Psoas muscle (tissue), 8 donors: ENCODE data around the gene TSPAN31. TPM values are rescaled to one million over a fixed set of nuclear protein-coding genes. Genes with fewer than 3 reads are reported as not detected.

Experiments used
- ATAC-seq, 4 donors: fragments of 200-7000 bp; cut with Tn5 transposase; one replicate each; pipeline ENCODE4 v1.9.1; 2020; ENCODE audit warnings: moderate library complexity in 3 of 4, mild to moderate bottlenecking in 2 of 4
- DNase-seq, 2 donors: peaks; one replicate each; pipeline ENCODE4 v3.0.0-alpha.2; 2020
- H3K27ac ChIP-seq: fragments of 200-600 bp; one replicate; pipeline ENCODE4 v1.8.0; 2022
- H3K27me3 ChIP-seq, 3 donors: fragments of 200-600 bp in 1 of 3; one replicate each; pipeline versions ENCODE4 v1.6.1 to v1.8.0; 2013 to 2022; ENCODE audit warnings: low read length in 2 of 3, mild to moderate bottlenecking in 2 of 3, moderate library complexity in 1 of 3; ENCODE audit not compliant: insufficient read depth in 3 of 3
- H3K36me3 ChIP-seq, 2 donors: fragments of 200-600 bp in 1 of 2; one replicate each; pipeline versions ENCODE4 v1.6.1 to v1.8.0; 2013 to 2022; ENCODE audit warnings: low read depth in 1 of 2, mild to moderate bottlenecking in 1 of 2, moderate library complexity in 1 of 2; ENCODE audit not compliant: insufficient read depth in 1 of 2
- H3K4me1 ChIP-seq: fragments of 200-600 bp; one replicate; pipeline ENCODE4 v1.8.0; 2022
- H3K4me3 ChIP-seq: fragments of 200-600 bp; one replicate; pipeline ENCODE4 v1.8.0; 2022; ENCODE audit warnings: mild to moderate bottlenecking
- H3K9me3 ChIP-seq: fragments of 200-600 bp; one replicate; pipeline ENCODE4 v1.8.0; 2022
- CTCF ChIP-seq: fragments of 200-600 bp; IDR thresholded peaks from one replicate; pipeline ENCODE4 v1.8.0; 2022; ENCODE audit warnings: antibody characterized with exemption
- WGBS, 3 donors: extraction: QIAGEN DNeasy Blood & Tissue Kit; methylation state at CpG; one replicate each; pipeline versions ENCODE4 v1.1.6 to v1.1.7; 2013; 5-methylcytosine and 5-hydroxymethylcytosine counted together
- intact Hi-C, 2 donors: fragments of 100-400 bp; cut with DNase I; formaldehyde crosslinking; loops; one replicate each; pipeline versions ENCODE4 v1.11.0 to v1.14.2; 2022
- polyA plus RNA-seq, 3 donors: library from polyadenylated mRNA; stranded (reverse); fragments of 200-250 nt; gene quantifications; one replicate each; pipeline ENCODE4 v1.2.3, GENCODE V29; 2013
- total RNA-seq, 4 donors: library from RNA; stranded (reverse); fragmentation: NEBNext Ultra II Directional in 2 of 4; extraction: Animal tissue kit (Norgen Biotek cat#: 25700) in 2 of 4; gene quantifications; one replicate each; pipeline versions ENCODE4 v1.2.1 to v1.2.4, GENCODE V29; 2021 to 2023
- donor health status: healthy with polysubstance abuse.
- donor health status: DM: no; HTN: no; CAD: no; lungs with moderate emphysema.
- donor health status: Bipolar disorder and iron deficiency.
- donor health status: healthy.
- donor health status: DM: yes; HTN: yes; CAD: no.
- donor health status: DM: no; HTN: no; CAD: no.
- donor health status: DM: no; HTN: no; CAD: no.
- donor health status: DM: yes; HTN: yes; CAD: no.

TSPAN31 gene
- total and polyA plus RNA-seq, 7 donors = 14.6 to 31.2 (median 20.6) TPM

- Histone ChIP-seq H3K4me3 (no peak overlapping the region), H3K27me3 (peaks cover 0 to 27% (median 2%) of the 10 kb centered on the region in 3 donors), H3K36me3 (peaks cover 0 to 21% of the 10 kb centered on the region in 2 donors), H3K27ac (no peak overlapping the region), H3K4me1 (peaks cover 9% of the 10 kb centered on the region), H3K9me3 (no peaks in the 10 kb centered on the region)
- ATAC-seq (no peak), DNase-seq (no peak)
- intact Hi-C loops = no loop called here
- no peak for TF ChIP-seq CTCF
- 90 to 93% (median 92%) methylated on average over 24 to 25 of the region's 25 CpGs for WGBS, 3 donors
Measured at GRCh38 chr12:57758552-57759359, 13.9 kb downstream of the TSPAN31 start.

- Histone ChIP-seq H3K4me1 (peaks cover 8% of the 10 kb centered on the region), H3K27ac (no peak overlapping the region), H3K36me3 (peaks cover 0 to 21% of the 10 kb centered on the region in 2 donors), H3K9me3 (no peaks in the 10 kb centered on the region), H3K27me3 (peaks cover 0 to 34% (median 7%) of the 10 kb centered on the region in 3 donors), H3K4me3 (no peak overlapping the region)
- WGBS, 3 donors = 38 to 47% (median 44%) methylated on average over 3 of the region's 3 CpGs
- TF ChIP-seq CTCF = peak; percentile 33
- intact Hi-C loops = no loop called here
- ATAC-seq = peak in 2 of 4 donors; percentile 32 to 44
- DNase-seq = no peak
Measured at GRCh38 chr12:57759360-57759980, 14.6 kb downstream of the TSPAN31 start.

DNA sequence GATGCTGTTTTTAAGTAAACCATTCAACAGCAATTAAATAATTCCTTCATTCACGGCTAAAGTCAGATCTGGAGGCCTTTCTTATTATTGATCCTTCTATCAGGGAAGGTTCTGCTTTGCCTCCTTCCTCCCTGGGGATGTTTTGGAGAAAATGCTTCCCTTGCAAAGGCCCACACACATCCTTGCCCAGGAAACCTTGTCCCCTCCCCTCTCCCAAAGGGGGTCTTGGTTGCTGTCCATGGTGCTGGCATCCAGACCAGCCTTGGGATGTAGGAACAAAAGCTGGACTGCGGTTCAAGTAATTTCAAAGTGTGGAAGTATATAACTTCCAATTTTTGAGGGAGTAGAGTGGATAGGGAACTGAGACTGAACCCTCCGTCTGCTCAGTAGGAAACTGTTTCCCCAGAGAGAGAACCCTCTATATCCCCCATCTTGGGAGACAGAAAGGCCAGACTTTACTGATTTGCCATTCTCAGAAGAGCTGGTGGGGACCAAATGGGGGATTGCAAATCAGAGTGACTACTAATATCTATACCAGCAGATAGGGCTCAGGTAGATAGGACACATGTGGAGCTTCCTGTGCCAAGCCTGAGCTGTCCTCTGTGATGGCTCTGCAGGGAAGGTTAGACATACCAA lies 15.6 kb downstream of the TSPAN31 start:
- no peak for ATAC-seq
- intact Hi-C loops = no loop called here

DNA sequence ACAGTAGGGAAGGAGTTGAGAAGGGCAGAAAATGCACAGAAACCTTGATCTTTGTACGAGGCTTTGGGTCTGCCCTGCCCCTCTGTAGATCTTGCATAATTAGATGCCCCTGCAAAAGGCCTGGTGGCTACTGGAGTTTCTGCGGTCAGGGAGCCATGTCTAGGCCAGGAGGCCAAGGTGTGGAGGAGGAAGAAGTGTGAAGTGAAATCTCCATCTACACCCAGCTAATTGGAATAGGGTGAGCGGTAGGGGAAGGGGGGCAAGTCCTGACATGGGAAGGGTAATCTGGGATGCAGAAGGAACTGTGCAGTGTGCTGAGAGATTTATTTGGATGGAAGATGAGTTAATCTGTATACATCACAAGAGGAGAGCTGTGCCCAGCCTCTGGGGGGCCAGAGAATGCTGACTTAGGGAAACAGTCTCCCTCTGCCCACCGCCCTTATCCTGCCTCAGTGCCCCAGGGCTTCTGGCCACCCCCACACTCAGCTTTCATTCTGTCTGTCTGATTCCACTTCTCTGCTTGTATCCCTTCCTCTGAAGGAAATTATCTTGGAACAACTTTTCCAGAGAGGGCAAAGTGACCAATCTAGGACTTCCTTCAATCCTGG lies 16.7 kb downstream of the TSPAN31 start:
- Histone ChIP-seq H3K4me1 (peaks cover 14% of the 10 kb centered on the region), H3K36me3 (peaks cover 0 to 21% of the 10 kb centered on the region in 2 donors), H3K27me3 (peaks cover 0 to 50% (median 24%) of the 10 kb centered on the region in 3 donors), H3K27ac (no peak overlapping the region), H3K9me3 (no peaks in the 10 kb centered on the region), H3K4me3 (no peak overlapping the region)
- no peak for TF ChIP-seq CTCF
- 92 to 94% (median 94%) methylated on average over 4 of the region's 4 CpGs for WGBS, 3 donors
- intact Hi-C loops = no loop called here
- no peak for DNase-seq
- no peak for ATAC-seq

More for the DNA sequence above, 15.6 kb downstream of the TSPAN31 start:
- Histone ChIP-seq H3K9me3 (no peaks in the 10 kb centered on the region), H3K4me3 (no peak overlapping the region), H3K27ac (no peak overlapping the region), H3K27me3 (peaks cover 0 to 44% (median 16%) of the 10 kb centered on the region in 3 donors), H3K36me3 (peaks cover 0 to 21% of the 10 kb centered on the region in 2 donors), H3K4me1 (peaks cover 9% of the 10 kb centered on the region)
- TF ChIP-seq CTCF = no peak
- 87 to 90% (median 89%) methylated on average over 3 of the region's 3 CpGs for WGBS, 3 donors
- DNase-seq = no peak
